ENCODE data around the gene NPL.

NPL gene

GRCh38 chr1:182823220-182823619 lies 33.6 kb downstream of the NPL start:
- no peak for DNase-seq

- no peak for DNase-seq
Measured at GRCh38 chr1:182826892-182827291, 37.3 kb downstream of the NPL start.

GRCh38 chr1:182829285-182829932 lies 39.8 kb downstream of the NPL start:
- DNase-seq = no peak

- DNase-seq = no peak
Measured at GRCh38 chr1:182833271-182833670, 43.7 kb downstream of the NPL start.

GRCh38 chr1:182834326-182834725 lies 44.8 kb downstream of the NPL start:
- no peak for DNase-seq

- no peak for DNase-seq
Measured at GRCh38 chr1:182835806-182836205, 46.2 kb downstream of the NPL start.

GRCh38 chr1:182839209-182840066 lies 49.9 kb downstream of the NPL start, which contains the start of gene DHX9:
DHX9 (plus strand) TSS chr1:182839347; CDS start chr1:182842567, 3,220 bp downstream.
- DNase-seq = peak; percentile 95

- DNase-seq = no peak
Measured at GRCh38 chr1:182841368-182841988, 51.9 kb downstream of the NPL start.

- no peak for DNase-seq
Measured at GRCh38 chr1:182842265-182842664, 52.7 kb downstream of the NPL start.

GRCh38 chr1:182845379-182845778 lies 55.8 kb downstream of the NPL start:
- DNase-seq = peak; percentile 17

GRCh38 chr1:182845894-182846293 lies 56.3 kb downstream of the NPL start:
- DNase-seq = no peak

GRCh38 chr1:182847105-182847504 lies 57.5 kb downstream of the NPL start:
- DNase-seq = no peak

GRCh38 chr1:182848736-182849135 lies 59.2 kb downstream of the NPL start:
- DNase-seq = no peak

- no peak for DNase-seq
Measured at GRCh38 chr1:182850319-182850718, 60.7 kb downstream of the NPL start.

- no peak for DNase-seq
Measured at GRCh38 chr1:182851825-182852224, 62.3 kb downstream of the NPL start.

GRCh38 chr1:182855911-182856310 lies 66.3 kb downstream of the NPL start:
- no peak for DNase-seq

GRCh38 chr1:182857212-182857611 lies 67.6 kb downstream of the NPL start:
- DNase-seq = no peak

- no peak for DNase-seq
Measured at GRCh38 chr1:182860658-182861057, 71.1 kb downstream of the NPL start.

GRCh38 chr1:182861994-182862393 lies 72.4 kb downstream of the NPL start:
- DNase-seq = no peak

GRCh38 chr1:182862827-182863226 lies 73.3 kb downstream of the NPL start:
- no peak for DNase-seq

- no peak for DNase-seq
Measured at GRCh38 chr1:182863940-182864339, 74.4 kb downstream of the NPL start.

GRCh38 chr1:182867861-182868260 lies 78.3 kb downstream of the NPL start:
- DNase-seq = no peak

GRCh38 chr1:182869241-182869666 lies 79.7 kb downstream of the NPL start:
- no peak for DNase-seq

- no peak for DNase-seq
Measured at GRCh38 chr1:182872881-182873280, 83.3 kb downstream of the NPL start.
